Thyroid gland (tissue), 4 donors: ENCODE measurements around the gene LSG1.

ENCODE experiments used
- POLR2A ChIP-seq, 2 donors: fragments of 450-650 bp; IDR thresholded peaks; one replicate each; pipeline ENCODE4 v1.6.1; 2017; ENCODE audit warnings: antibody characterized with exemption in 2 of 2, mild to moderate bottlenecking in 2 of 2, moderate library complexity in 1 of 2
- TF ChIP-seq, protein P1 (sequence below), 6 experiments: fragments of 200-600 bp in 3 of 6; fragments of 450-650 bp in 3 of 6; sonication (generic) in 3 of 6; IDR thresholded peaks; one replicate each; pipeline ENCODE4 v1.5.1; 2016 to 2019; ENCODE audit warnings: antibody characterized with exemption in 6 of 6, mild to moderate bottlenecking in 2 of 6, inconsistent platforms in 1 of 6, moderate library complexity in 1 of 6

DNA sequence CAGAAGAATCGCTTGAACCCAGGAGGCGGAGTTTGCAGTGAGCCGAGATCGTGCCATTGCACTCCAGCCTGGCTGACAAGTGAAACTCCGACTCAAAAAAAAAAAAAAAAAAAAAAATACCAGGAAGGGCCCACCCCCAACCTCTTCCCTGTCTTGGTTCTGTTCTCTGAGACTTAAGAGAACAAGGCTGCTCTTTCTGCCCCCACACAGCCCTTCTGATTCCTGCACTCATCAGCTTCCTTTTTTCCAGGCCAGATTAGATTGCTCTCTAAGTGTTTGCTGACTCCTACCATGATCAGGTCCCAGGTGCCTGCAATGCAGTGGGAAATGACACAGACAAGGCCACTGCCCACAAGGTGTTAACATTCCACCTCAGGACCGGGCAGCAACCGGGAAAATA, 51.8 kb downstream of the LSG1 start:
- TF ChIP-seq, protein P1, sequence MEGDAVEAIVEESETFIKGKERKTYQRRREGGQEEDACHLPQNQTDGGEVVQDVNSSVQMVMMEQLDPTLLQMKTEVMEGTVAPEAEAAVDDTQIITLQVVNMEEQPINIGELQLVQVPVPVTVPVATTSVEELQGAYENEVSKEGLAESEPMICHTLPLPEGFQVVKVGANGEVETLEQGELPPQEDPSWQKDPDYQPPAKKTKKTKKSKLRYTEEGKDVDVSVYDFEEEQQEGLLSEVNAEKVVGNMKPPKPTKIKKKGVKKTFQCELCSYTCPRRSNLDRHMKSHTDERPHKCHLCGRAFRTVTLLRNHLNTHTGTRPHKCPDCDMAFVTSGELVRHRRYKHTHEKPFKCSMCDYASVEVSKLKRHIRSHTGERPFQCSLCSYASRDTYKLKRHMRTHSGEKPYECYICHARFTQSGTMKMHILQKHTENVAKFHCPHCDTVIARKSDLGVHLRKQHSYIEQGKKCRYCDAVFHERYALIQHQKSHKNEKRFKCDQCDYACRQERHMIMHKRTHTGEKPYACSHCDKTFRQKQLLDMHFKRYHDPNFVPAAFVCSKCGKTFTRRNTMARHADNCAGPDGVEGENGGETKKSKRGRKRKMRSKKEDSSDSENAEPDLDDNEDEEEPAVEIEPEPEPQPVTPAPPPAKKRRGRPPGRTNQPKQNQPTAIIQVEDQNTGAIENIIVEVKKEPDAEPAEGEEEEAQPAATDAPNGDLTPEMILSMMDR (IDR thresholded peaks at IDR 0.05), result no peak
- TF ChIP-seq POLR2A (IDR thresholded peaks at IDR 0.05), result no peak
